SKM-1 treated with dmso at 0.1 percent for 144 hours (cell line): ENCODE data around the gene PLB1.

Source experiments
- DNase-seq: peaks from one replicate; lab custom pipeline; 2025; ENCODE audit not compliant: unreplicated experiment; lab: John Stamatoyannopoulos, UW

Gene PLB1

DNA sequence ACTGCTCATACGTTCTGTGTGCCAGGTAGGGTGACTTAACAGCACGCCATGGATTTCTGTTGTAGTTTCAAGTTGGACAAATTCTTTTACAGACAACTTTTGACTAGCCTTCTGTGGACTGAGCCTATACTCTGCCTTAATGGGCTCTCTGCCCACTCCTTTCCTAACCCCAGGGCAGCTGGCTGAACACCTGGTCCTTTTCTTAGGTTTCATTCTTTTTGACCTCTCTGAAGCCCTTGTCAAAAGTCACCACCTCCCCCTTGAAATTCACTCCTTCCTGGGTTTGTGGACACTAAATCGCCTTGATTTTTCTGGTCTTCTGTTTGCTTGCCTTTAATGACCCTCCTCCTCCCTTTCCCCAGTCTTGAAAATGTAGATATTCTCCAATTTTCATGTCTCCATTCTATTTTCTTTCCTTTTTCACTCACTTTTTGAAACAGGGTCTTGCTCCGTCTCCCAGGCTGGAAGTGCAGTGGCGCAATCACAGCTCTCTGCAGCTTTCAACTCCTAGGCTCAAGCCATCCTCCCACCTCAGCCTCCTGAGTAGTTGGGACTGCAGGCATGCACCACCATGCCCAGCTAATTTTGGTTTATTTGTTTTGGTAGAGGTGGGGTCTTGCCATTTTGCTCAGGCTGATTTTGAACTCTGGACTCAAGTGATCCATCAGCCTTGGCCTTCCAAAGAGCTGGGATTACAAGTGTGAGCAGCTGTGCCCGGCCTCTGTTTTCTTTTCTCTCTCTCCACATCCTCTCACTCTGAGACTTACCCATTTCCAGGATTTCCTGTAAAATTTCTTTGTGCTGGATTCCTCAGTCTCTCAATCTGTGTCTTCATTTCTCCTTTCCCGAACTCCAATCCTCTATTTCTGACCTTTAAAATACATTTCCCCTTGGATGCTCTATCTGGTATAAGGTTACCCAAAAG, 112.9 kb downstream of the PLB1 start:
- DNase-seq, result no peak

DNA sequence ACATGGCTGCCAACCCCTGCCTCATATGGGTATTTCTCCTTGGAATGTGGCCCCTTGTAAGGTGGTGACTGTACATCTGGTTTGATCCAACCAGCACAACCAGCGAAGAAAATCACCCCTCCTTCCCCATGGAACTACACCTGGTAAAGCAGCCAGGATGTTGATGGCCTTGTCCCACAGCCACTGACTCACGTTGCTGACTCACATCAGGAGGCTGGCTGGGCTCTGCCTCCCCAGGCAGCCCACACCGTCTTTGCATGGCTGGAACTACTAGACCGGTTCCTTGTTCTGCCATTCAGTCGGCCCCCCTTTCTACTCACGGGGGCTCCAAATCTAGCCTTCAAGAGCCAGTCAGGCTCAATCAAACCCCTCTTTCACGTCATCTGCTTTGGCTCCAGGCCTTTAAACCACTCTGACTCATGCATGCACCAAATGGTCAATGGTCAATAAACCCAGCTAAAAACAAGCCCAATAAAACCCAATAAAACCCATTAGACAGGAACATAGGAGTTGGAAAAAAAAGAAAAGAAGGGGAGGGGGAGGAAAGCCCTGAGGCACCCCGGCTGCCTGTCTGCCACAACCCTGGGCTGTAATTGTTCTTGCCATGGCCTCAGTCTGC, 114.8 kb downstream of the PLB1 start:
- DNase-seq, result no peak

DNA sequence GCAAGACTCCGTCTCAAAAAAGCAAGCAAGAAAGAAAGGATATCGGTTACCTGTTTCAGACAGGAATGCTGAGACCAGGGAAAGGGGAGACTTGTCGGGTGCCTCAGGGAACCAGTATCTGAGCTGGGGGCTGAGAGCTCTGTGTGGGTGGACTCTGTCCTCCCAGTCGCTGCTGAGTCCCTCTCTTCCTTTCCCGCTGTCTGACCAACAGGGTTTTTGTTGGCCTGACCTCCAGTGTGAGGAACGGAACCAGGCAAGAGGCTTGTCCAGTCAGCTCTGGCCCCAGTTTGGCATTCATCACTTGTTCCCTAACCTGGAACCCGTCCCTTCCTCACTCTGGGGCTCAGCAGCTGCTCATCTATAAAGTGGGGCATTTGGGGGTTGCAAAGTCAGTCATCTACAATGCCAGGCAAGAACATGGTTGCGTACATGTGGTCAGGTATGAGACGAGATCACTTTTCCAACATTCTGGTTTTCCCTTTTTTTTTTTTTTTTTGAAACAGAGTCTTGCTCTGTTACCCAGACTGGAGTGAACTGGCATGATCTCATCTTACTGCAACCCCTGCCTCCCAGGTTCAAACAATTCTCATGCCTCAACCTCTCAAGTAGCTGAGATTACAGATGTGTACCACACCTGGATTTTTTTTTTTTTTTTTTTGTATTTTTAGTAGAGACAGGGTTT, 116.4 kb downstream of the PLB1 start:
- DNase-seq, result no peak

DNA sequence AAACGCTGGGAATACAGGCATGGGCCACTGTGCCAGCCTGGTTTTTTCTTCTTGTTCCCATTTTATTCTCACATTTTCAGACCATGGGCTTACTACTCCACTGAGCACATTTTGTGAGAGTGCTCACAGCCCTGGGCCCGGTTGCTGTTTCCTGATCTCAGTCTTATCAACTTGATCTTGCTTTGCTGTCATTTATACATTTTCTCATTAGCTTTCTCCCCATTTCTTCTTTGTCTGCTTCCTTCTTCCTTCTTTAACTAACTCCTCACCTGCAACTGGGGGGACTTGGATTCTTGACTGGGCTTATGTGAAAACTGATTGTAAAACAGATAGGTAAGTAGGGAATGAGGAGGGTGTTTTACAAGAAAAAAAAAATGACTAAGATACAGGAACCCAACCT, 117.3 kb downstream of the PLB1 start:
- DNase-seq, result no peak

DNA sequence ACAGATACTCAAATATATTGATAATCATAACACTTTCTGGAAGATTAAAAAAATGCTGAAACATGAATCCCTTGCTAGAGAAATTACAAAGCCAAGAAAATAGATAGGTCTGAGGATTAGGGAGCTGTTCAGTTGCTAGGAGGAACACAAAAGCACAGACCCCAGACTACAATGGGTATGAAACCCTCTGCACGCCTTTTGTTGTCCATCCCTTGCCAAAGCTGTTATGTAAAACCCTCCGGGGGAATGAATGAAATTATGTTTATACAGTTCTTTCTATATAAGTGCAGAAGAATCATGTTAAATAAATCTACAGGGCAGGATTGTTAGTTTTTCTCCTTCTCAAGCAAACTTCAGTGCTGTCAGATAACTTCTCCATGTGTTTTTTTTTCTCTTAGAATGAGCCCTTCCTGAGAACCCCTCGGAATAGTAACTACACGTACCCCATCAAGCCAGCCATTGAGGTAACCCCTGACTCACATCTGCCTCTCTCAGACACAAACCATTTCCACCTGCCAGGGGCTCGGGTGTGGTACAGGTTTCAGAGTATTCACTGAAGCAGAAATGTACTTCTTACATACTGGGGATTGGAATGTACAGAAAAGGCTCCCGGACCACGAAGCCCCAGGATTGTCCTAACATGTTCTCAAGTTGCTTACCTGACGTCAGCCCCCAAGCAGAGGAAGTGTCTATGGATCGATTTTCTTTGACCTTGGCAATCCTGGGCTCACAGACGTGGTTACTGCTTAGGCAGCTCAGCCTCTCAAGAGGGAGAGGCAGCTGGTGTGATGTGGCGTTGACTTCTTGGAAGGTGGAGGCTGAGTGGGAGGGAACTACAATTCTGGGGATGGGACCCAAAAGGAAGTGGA, 118.0 kb downstream of the PLB1 start:
- DNase-seq, result no peak

DNA sequence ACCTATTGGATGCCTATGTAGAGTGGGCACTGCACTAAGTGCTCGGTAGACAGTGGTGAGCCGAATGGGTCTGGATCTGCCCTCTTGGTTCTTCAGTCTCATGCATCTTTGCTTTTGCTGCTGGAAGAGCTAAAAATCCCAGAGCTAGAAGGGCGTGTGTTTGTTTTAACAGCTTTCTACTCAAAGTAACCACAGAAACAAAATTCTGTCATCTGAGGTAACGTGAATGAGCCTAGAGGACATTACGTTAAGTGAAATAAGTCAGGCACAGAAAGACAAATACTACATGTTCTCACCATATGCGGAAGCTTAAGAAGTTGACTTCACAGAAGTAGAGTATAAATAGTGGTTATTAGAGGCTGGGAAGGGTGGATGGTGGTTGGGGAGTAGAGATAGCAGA, 119.8 kb downstream of the PLB1 start:
- DNase-seq, result no peak

DNA sequence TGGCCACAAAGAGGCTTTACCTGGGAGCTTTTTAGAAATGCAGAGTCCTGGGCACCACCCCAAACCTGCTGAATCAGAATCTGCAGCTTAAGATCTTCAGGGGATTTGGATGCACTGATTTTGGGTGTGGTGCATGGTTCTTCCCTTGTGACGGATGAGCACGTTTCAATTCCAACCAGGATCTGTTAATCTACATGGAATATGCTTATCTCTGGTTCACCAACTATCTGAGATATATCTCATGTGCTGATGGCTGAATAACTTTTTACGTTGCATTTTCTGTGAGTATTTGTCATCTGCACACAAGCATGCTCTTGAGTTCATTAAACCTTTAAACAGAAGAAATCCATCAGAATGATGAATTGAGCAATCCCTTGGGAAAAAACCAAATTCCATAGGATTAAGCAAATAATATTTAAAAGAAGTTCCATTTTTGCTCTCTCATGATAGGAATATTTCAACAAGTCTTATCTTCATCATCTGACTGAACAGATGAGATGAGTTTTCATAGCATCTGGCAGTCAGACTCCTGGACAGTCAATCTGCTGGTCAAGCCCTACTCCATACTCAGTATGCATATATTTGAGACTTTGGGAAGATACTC, 120.6 kb downstream of the PLB1 start:
- no peak for DNase-seq

DNA sequence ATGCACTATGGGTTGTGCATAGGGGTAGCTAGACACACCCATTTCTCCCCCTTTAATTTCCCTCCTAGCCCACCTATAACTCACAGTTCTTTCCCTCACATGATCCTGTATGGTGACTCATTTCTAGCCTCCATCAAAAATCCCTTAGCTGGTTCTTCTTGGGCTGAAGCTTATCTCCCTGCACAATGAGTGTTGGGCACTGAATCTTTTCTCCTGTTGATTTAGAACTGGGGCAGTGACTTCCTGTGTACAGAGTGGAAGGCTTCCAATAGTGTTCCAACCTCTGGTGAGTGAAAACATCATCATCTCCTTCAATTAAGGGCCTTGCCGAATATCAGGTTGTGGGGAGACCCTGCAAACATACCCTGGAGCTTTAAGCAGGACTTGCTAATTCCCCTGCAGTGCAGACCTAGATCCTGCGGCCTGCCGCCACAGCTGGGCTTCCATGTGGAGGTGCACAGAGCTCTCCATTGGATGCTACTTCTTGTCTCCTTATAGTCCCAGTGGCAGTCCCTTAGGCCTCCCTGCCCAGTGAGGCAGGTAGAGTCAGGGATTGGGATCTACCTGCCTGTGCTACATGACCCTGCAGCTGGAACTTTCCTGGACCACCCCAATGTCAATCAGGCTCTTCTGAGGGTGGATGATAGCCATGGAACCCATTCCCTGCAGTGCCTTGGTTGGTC, 121.8 kb downstream of the PLB1 start:
- no peak for DNase-seq

DNA sequence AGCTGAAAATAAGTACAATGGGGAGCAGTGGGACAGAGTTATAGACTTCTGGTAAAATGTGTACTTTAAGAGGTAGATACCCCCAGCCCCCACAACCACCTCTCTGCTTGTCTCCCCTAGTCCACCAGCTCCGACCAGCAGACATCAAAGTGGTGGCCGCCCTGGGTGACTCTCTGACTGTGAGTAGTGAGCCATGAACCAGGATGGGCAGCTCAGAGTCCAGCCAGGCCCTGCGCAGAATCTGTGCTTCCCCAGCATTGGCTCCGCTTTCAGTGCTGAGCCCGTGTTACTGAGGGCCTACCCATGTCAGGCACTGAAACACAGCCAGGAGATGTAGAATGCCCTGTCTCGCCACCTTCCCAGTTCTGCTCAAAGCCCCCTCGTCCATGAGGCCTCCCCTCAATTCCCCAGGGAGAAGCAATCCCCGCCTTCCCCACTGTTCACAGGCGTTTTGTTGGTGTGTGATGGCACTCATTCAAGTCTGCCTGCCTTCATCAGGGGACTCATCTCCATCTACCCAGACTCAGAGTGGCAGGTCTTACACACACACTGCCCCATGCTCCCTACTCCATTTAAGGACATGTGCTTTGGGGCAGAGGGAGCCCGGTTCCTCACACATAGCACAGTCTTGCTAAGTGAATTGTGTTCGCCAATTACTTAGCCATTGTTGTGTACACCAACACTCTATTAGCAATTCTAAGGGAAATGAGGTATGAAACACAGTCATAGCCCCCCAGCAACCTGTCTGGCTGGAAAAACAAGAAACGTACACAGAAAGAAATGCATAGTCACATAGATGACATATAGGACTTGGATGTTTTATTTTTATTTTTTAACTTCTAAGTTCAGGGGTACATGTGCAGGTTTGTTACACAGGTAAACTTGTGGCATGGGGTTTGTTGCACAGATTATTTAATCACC, 122.6 kb downstream of the PLB1 start:
- DNase-seq, result no peak

DNA sequence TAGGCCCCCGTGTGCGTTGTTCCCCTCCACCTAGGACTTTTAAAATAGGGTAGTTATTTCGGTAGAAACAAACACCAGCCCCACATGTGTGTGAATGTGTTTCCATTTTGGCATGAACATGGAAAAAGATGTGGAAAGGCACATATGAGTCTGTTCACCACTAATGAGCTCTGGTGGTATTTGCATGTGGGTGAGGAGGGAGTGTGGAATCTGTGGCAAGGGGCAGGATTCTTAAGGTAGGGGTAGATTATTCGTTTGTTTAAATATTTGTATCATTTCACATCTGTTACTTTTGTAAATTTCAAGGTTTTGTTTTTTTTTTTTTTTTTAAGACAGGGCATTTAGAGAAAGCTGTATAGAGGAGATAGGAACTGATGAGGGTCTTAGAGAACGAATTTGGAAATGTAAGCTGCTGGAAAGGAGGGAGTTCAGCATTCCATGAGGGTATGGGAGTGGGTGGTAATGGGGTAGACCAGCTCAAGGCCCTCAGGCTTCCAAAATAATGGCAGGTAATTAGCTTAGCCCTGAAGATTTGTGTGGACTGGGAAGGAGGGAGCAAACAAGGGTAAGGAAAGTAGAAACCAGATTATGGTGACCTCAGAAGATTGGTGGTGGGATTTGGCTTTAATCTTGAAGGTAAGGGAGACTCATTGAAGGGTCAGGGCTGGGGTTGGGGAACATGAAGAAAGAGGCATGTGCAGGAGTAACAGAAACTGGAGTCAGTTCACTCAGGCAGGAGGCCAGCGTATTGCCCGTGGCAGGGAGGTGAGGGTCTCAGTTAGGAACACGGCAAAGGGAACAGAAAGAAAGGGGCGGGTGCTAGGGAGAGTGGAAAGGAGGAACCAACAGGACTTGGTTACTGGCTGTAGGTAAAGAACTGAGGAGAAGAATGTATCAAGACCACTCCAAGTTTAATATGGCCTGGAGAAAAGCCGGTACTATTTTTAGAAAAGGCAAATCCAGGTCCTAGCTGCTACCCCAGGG, 123.6 kb downstream of the PLB1 start:
- DNase-seq, result no peak

DNA sequence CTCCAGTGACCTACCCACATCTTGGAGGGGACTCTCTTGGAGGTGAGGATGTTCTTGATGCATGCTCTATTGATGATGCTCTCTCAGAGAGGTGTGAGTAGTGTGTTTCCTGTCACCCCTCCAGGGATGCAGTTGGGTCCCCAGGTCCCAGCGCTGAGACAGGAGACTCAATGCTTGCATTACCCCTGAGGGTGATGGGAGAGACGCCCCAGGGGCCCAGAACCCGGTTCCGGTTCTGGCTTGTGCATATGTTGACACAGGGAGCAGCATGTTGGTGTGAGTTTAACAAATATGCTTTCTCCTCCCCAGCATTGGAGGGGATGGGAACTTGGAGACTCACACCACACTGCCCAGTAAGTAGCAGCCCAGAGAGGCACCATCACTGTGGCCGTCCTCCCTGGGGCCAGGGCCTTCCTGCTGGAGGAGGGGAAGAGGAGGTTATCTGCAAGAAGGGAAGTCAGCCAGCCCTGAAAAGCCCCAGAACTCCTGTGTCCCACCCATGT, 124.5 kb downstream of the PLB1 start:
- DNase-seq, result no peak

DNA sequence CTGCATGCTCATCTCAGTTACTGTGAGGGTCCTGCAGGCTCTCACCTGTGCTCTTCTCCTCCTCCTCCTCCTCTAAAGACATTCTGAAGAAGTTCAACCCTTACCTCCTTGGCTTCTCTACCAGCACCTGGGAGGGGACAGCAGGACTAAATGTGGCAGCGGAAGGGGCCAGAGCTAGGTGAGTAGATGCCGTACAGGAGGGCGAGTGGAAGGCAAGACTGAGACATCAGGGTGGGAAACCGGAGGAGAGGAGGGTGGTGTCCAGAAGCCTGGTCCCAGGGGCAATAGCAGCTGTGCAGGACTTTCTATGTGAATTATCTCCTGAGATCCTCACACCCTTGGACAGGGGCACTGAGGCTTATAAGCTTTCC, 124.9 kb downstream of the PLB1 start:
- DNase-seq, result no peak

DNA sequence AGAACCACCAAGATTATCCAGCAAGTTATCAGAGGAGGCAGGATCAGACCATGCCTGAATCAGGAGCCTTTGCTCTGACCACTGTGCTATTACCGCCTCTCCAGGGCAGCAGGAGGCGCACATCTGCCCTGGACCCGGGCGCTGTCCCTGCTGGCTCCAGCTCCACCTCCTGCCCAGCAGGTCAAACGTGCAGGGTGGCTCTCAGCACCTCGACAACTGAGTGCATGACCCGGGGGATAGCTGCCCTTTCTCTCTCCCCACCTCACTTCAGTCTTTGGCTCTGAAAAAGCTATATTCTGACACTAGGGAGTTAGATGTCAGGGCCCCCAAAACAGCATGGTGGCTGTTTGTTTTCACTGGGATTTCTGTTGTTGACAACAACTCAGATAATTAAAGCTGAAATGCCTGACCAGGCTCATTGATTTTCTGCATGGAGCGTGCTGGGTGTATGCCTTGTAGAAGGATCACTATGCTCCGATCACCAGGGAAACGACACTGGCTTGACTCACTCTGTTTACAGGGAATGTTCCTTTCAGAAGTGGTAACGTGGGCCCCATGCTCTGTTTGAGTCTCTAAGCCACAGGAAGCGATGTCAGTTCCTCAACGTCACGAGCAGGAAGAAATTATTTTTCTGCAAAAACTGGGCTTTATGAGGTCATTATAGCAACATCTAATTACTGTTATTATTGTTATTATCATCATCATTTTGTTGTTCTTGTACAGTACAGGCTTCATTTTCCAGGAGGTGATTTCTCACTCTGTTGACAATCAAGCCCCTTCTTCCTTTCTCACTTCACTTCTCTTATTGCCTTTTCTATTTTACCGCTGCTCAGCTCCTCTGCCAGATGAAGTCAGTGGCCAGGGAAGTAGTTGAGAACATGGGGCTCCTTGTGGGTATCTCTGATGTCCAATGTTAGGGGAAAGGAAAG, 125.6 kb downstream of the PLB1 start:
- peak; percentile 70 for DNase-seq

DNA sequence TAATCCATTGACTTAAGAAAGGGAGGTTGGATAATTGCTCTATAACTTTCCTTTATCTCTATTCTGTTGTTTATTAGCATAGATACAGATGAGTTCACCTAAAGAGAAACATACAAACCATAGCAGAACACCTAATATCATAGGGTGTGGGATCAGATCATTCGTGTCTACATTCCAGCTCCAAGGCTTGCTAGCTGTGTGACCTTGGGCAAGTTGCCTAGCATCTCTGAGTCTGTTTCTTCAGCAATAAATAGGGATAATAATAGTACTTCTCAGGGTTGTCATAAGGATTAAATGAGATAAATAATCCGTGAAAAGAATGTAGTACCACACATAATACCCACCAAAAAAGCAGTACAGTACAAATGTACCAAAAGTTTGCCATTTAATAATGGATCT, 126.2 kb downstream of the PLB1 start:
- DNase-seq, result no peak

DNA sequence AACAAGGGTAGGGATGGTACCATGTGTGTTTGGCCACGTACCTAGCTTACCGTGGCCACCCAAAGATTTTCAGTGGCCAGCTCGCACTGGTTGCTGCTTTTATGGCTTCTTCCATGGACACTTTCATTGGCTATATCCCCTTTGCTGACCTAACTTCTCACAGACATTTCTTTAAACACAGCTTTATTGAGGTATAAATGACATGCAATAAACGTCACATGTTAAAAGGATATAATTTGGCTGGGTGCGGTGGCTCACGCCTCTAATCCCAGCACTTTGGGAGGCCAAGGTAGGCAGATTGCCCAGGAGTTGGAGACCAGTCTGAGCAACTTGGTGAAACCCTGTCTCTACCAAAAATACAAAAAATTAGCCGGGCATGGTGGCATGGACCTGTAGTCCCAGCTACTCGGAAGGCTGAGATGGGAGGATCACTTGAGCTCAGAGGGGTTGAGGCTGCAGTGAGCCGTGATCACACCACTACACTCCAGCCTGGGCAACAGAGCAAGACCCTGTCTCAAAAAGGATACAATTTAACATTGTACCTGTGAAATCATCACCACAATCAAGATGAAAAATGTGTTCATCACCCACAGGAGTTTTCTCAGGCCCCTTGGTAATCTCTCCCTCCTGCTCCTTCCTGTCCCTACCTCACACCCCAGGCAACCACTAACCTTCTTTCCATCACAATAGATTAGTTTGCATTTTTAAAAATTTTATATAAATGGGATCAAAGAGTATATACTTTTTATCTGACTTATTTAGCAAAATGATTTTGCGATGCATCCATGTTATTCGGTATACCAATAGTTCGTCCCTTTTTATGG, 127.9 kb downstream of the PLB1 start:
- no peak for DNase-seq

DNA sequence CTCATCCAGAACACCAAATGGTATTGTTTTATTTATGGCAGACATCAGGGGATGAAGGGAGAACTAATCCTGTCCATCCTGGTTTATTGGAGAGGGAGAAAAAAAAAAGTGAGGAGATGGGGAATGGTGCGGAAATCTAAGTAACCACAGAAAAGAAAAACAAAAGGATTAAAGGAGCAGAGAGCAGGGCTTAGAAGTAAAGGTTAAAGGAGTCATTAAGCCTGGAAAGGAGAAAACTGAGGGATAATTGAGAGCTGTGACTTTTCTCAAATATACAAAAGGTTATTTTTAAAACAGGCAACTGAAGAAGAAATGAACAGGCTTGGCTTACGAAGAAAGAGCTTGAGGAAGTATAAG, 128.6 kb downstream of the PLB1 start:
- DNase-seq, result no peak
